Right hindlimb (tissue), 1 donor: ENCODE results near the gene SMYD3.
"Not testable (repeated sequence)": the region's sequence is repeated elsewhere in the genome, so short reads cannot be mapped to it uniquely, and the experiment has no call there.

Experiments used
- DNase-seq: peaks from one replicate; pipeline ENCODE4 v3.0.0-alpha.2; 2018

The SMYD3 gene

DNA sequence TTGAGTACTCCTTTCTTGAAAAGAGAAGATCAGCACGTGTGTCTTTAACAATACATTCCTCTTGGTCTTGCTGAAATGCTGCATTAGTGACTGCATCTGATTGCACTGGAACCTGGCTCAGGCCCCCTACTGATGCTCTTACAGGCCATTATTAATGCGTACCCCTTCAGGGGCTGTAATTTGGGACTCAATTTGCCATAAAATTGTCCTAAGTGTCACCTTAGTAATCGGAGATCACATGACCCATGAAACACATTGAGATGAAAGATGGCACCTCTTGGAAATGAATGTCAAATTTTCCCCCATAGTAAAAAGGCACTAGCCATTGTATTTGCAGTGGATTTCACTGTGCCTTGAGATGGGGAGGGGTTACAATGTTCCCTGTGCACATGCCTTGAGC lies 789.0 kb downstream of the SMYD3 start:
- no peak for DNase-seq

DNA sequence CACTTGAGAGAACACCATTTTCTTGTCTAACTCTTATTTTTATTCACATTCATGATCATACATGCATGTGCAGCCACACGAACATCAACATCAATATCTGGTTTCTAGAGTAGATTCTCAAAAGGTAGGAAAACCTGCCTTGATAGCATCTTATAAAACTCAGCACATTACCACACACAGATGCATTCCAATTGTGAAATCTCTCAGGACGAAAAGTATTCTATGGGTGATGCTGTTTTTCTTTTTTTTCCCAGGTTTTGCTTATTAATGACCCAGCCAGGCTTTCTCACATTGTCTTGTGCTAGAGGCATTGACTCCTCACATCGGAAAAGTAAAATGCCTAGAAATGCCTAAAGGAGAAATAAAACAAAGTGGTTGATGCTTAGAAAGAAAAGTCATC lies 789.5 kb downstream of the SMYD3 start:
- DNase-seq = no peak

DNA sequence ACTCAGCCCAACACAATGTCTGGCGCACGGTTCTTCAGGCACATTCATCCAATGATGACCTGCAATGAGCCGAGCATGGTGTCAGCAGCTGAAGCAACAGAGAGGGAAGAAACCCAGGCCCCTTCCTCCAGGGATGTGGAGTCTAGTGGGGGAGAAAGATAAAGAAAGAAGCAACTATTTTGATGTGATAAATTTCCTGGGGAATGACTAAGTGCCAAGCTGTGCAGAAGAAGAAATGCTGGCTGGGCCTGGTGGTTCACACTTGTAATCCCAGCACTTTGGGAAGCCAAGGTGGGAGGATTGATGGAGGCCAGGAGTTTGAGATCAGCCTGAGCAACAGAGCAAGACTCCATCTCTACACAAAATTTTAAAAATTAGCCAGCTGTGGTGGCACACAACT lies 790.5 kb downstream of the SMYD3 start:
- no peak for DNase-seq

DNA sequence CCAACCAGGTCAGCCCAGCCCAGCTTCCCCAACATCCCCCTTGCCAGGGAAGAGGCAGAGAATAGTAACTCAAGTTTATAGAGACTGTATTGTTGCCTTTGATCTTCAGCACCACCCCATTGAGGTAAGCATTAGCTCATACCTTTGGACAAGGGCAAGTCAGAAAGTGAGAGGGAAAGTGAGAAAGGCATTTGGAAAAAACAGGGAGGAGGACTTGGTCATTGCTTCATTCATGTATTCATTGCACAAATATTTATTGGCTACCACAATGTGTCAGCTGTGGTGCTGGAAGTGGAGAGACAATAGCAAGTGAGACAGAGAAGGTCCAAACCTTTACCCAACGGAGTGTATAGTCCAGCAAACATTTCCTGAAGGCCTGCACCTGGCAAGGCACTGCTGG lies 791.1 kb downstream of the SMYD3 start:
- DNase-seq = no peak

DNA sequence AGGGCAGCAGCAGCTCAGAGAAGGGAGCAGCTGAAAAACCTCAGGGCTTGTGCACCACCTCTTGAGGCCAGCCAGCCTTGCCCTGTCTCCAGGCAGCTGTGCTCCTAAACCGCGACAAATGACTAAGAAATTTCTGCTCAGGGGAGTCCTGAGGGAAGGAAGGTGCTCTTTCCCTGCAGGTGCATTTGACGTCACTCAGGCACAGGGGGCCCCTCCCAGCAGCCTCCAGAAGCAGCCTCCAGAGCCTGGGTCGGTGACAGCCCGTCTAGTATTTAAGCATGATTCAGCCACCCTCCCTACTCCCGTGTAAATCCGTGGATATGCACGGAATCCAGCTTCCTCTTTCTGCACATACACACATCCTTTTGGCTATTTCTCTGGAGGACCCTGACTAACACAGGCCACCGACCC lies 791.8 kb downstream of the SMYD3 start:
- no peak for DNase-seq

DNA sequence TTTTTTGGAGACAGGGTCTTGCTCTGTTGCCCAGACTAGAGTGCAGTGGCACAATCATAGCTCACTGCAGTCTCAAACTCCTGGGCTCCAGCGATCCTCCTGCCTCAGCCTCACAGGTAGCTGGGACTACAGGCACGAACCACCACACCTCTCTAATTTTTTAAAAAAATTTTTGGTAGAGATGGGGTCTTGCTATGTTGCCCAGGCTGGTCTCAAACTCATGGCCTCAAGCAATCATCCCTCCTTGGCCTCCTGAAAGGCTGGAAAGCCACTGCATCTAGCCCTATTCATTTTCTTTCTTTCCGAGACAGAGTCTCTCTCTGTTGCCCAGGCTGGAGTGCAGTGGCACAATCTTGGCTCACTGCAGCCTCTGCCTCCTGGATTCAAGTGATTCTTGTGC lies 793.1 kb downstream of the SMYD3 start:
- DNase-seq = not testable (repeated sequence)

DNA sequence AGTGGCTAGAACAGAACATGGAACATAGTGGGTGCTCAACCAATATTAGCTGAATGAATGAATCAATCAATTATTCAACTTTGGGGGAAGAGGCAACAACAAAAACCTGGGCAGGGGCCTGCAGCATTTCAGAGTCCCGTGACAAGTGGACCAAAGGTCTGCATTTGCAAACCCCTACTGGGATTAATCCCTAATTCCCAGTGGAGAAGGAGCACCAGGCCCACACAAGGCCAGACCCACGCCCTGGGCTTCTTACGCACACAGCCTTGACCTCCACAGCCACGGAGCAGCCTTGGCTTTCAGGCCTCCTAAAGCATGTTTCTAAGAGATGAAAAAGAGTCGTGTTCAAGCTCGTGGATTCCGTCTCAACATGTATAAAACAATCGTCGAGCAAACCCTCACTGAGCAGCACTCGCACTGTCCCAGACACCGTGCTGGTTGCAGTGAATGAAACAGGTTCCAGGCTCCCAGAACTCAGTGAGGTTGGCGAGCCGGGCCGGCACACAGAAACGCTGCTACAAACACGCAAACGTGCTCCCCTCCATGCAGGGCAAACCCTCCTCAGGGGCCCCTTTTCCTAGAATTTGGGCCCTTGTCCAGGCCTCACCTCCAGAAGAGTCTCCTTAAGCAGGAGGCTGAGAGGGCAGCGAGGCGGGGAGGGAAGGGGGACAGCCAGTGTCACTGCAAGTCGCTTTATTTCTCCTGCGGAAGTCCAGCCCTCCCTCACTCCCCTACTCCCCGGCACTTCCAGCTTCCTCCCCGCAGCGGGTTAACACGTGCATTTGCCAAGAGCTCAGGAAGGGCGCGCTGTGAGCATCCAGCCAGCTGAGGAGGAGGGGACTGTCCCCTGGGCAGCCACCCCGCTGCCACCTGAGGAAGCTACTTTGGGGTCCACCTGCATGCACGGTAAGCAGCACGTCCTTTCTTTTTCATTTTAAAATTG lies 795.8 kb downstream of the SMYD3 start:
- no peak for DNase-seq

DNA sequence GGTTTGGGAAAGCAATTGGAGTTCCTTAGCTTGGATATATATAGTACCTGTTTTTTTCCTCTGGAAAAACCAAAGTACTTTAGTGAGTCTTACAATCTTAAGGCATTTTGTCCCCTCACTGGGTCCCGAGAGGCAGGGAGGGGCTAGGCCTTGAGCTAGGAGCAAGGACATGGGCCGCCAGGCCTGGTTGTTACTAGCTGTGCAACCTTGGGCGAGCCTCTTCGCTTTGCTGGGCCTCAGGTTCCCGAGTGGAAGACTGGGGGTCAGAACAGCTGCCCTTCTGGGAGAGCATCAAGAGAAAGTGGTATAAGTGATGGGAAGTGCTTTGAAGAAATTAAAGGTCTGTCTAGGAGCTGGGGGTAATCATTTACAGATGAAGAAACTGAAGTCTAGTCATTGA lies 799.1 kb downstream of the SMYD3 start:
- DNase-seq = no peak

DNA sequence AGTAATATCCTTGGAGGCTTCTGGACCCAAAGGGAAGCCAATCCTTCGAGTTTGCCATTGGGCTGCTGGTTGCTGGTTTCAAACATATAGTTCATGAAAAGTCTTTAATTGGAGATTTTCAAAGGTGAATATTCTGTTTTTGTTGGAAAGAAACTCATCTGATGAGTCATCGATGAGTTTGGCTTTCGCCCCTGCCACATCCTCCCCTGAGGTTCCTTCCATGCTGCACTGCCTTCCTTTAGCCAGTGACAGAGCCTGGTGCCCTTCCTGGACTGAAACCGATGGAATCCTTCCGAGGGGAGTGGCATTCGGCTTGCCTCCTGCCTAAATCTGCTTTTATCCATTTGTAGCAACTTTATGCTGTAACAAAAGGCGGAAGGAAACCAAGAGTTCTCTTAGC lies 802.3 kb downstream of the SMYD3 start:
- DNase-seq = no peak

DNA sequence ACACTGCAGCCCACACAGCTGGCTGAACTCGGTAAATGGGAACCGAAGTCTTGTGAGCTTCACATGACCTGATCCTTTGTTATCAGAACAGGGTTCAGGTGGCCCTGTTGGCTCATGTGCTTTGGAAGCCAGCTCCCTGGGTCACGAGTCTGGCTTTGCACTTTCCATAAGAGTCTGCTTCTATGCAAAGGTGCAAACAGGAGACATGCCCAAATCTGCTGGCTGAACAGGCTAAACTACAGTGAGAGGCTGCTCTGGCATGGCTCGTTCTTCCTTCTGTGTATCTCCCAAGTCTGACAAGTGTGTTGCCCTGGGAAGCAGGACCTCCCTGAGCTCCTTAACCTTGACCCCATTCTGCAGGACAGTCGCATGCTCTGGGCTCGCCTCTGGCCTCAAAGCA lies 802.7 kb downstream of the SMYD3 start:
- no peak for DNase-seq

DNA sequence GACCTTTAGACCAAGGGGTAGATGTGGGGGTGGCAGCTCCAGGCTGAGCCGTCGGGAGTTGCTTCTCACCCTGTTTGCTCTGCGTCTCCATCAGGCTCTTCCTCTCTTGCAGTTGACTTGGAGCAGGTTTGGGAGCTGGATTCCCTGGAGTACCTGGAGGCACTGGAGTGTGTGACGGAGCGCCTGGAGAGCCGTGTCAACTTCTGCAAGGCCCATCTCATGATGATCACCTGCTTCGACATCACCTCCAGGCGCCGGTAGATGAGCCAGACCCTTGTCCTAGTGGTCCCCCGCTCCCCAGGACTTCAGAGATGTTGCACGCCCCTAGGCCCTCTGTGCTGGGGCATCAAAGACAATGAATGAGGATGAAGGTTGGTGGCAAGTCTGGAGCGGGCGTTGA lies 804.7 kb downstream of the SMYD3 start:
- DNase-seq = no peak

DNA sequence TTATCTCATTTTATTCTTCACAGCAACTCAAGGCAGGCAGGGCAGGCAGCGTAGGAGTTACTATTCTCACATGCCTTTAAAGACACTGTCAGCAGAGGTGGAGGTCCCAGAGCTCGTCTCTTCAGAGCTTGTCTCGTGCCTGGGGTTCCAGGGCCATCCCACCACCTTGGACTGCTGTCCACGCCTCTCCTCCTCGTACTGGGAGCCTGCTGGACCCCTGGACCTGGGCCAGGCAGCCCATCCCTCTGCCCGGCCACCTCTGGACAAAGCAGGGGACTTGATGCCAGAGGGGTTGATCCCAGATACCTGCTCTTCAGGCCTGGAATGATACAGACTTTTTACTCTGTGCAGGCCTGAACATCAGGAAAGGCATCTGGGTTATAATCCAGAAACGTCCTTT lies 805.4 kb downstream of the SMYD3 start:
- no peak for DNase-seq

DNA sequence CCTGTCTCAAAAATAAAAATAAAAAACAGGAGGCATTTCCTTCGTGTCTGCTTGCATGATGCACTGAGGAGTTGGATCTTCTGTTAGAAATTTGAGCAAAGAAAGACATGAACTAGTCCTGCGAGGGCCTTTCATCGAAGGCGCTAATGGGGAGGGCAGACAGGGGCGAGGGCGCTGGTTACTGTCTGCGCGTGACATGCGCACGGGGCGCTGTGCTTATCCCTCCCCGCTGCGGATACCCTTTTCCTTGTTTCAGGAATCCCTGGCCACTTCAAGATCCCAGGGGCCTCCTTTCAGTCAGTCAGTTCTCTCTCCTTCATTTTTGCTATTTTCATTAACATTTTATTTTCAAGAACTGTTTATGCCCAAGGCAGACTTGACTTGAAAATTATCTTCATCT lies 806.4 kb downstream of the SMYD3 start:
- DNase-seq = no peak
